ENCODE results near the gene NRXN3. TPM values are rescaled to one million over a fixed set of nuclear protein-coding genes. Genes with fewer than 3 reads are reported as not detected.

NRXN3 gene
- polyA plus RNA-seq, 1 donor: 0.58 TPM

DNA sequence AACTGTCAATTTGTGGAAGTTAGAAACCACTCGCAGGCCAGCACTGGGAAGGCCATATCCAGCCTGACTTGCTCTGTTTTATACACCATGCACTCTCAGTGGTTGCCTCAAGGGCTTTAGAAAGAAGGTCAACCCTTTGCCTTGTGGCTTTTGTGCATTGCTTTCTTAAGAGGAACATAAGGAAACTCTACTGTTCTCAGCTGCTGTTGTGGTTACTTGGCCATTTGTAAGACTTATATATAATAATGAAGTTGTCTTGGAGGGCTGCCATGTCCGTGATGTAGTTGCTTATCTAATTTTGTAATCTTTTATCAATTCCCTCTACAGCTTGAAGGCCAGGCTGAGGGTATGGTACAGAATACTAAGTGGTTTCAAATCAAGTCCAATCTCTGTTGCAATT, 1403.3 kb downstream of the NRXN3 start:
- DNase-seq (ENCODE audit: low read depth): no peak

DNA sequence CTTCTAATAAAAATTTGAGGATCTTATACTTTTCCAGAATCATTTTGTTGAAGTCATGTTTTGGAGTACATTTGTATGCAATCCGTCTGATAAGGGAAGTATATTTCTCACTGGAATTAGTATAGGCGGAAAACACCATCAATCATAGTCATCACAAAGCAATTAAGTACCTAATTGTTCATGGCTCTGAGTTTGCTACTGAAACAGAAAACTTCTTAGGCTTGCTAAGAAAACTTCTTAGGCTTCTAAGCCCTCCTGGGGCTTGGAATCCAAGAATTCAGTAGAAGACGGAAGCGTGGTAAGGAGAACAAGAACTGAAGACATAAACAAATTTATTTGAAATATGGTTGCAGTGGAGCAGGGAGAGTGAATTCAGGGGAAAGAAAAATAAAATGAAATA, 1404.9 kb downstream of the NRXN3 start:
- no peak for DNase-seq (ENCODE audit: low read depth)

- no peak for DNase-seq (ENCODE audit: low read depth)
These were observed 1406.3 kb downstream of the NRXN3 start for GRCh38 chr14:79576424-79576823.

- DNase-seq (ENCODE audit: low read depth): no peak
These were observed 1408.3 kb downstream of the NRXN3 start for GRCh38 chr14:79578470-79578869.

DNA sequence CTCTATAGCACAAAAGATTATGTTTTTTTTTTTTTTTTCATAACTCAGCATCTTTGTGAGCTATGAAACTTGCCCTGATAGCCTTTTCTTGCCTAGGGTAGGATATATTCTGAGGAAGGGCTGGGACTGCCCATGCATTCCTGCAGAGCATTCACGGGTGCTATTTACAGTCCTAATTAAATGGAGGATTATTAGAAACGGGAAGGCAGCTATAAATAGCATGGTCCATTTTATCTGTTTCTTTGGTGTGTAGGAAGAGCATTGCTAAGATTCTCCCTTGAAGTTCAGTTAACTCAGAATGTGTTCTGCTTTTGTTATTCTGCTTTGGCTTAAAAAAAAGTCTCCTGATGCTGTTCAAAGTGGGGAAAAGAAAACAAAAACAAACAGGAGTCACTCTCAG, 1410.2 kb downstream of the NRXN3 start:
- DNase-seq (ENCODE audit: low read depth): no peak

DNA sequence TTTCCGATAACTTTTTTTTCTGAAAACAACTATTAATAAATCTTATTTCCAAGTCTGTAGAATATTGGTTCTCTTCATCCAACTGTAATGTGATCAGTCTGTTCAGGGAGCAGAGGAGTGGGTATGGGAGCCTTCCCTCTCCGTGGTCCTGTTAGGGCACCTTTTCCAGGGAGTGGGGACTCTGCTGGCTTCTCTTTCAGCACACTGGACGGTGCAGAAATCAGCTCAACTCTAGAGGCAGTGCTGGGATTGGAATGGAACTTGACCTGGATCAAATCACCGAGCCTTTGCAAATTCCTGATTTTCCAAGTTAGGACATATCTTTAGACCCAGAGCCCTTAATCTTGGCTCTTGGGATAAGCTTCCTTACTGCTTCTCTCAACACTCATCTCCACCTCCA, 1410.7 kb downstream of the NRXN3 start:
- no peak for DNase-seq (ENCODE audit: low read depth)

DNA sequence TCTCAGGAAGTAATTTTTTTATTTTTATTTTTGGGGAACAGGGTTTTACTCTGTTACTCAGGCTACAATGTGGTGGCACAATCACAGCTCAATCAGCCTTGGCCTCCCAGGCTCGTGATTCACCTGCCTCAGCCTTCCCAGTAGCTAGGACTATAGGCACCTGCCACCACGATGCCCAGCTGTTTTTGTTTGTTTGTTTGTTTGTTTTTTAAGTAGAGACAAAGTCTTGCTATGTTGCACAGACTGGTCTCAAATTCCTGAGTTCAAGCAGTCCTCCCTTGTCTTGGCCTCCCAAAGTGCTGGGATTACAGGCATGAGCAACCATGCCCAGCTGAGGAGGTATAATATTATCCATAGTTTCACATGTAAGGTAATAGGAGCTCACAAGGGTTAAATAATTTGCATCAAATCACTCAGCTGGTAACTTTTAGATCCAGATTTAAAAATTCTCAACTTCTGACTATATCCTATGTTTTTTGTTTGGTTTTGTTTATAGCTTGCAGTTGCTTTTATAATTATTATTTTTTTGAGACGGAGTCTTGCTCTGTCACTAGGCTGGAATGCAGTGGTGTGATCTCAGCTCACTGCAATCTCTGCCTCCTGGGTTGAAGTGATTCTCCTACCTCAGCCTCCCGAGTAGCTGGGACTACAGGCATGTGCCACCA, 1411.9 kb downstream of the NRXN3 start:
- no peak for DNase-seq (ENCODE audit: low read depth)

- no peak for DNase-seq (ENCODE audit: low read depth)
These were observed 1413.7 kb downstream of the NRXN3 start for GRCh38 chr14:79583738-79584408.

- no peak for DNase-seq (ENCODE audit: low read depth)
These were observed 1414.5 kb downstream of the NRXN3 start for GRCh38 chr14:79584679-79585078.

DNA sequence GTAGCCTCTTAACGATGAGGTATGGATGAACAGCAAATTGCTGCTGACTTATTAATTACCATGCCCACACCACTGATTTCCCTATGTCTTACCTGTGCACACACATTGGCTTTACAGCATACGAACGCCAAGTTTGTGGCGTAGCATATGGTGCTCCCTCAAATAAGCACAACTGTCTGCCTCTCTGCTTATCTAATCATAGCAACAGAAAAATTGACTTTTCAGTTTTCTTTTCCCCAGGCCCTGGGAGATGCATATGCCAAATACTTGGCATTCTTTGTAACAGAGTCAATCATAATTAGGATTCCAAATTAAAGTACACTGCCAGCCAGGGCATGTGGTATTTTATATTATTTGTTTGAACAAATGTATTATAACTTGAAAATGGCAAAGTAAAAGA, 1415.7 kb downstream of the NRXN3 start:
- DNase-seq (ENCODE audit: low read depth): no peak

GRCh38 chr14:79586416-79586815, 1416.2 kb downstream of the NRXN3 start:
- DNase-seq (ENCODE audit: low read depth): no peak

- DNase-seq (ENCODE audit: low read depth): no peak
These were observed 1416.9 kb downstream of the NRXN3 start for GRCh38 chr14:79586989-79587598.

DNA sequence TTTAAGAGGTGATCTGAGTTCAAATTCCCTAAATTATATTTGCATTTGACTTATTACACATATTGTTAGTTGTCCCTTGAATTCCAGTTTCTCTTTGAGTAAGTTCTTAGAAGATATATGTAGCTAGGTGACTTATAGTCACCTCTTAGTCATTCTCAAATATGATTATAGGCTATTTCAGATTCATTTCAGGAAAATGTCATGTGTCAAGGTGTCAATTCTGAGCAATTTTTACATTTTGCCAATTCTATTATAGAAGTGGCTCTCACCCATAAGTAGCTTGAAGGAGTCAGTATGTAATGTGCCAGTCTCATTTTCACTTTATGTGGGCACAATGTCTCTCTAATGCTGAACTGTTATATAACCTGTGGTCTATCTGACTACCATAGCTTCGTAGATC, 1417.7 kb downstream of the NRXN3 start:
- no peak for DNase-seq (ENCODE audit: low read depth)

DNA sequence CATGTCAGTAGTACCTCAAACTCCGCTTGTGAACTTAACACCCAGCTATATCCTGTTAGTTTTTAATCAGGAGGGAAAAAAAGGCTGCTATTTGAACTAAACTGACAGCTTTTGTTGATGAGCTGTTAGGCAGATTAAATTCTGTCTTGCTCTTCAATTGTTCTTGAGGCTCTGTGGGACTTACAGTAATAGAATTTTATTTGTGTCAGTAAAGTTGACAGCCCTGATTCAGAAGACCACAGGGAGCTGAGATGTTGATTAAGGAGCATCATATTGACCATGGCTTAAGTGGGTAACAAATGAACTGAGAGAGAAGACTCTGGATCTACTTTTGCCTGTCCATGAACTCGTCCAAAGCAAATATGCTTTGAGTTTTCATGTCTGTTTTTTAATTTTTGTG, 1418.2 kb downstream of the NRXN3 start:
- DNase-seq (ENCODE audit: low read depth): no peak

DNA sequence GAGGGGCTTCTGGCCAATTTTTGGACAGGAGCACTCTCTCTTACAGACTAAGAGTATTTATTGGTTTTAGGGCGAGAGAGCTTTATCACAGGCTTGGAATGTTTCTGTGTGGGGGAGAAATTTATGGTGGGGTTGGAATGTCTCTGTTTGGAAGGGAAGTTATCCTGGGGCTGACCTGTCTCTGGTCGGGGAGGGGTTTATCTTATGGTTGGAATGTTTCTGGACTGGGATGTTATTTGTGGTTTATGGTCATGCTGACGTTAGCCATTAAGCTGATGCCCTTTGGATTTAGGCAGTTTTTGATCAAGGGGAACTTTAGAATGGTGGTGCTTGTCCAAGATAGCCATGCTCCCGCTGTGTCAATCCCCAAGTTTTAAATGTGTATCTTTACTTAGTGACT, 1426.4 kb downstream of the NRXN3 start:
- no peak for DNase-seq (ENCODE audit: low read depth)

DNA sequence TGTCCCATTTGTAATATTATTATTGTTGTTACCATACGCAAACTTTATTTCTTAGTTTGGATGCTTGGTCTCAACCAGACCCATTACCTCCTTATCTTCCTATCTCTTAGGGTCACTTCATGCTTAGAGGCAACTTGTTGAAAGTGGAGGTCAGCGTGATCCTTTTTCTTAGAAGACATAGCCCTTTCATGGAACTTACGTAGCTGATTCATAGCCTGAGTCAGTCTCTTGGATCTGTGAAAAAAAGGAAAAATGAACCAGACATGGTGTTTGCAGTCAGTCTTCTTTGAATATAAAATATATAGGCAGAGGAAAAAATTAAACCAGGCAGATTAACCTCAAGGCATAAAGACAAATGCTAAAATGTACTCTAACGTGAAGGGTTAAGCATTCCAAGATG, 1427.4 kb downstream of the NRXN3 start:
- DNase-seq (ENCODE audit: low read depth): no peak

DNA sequence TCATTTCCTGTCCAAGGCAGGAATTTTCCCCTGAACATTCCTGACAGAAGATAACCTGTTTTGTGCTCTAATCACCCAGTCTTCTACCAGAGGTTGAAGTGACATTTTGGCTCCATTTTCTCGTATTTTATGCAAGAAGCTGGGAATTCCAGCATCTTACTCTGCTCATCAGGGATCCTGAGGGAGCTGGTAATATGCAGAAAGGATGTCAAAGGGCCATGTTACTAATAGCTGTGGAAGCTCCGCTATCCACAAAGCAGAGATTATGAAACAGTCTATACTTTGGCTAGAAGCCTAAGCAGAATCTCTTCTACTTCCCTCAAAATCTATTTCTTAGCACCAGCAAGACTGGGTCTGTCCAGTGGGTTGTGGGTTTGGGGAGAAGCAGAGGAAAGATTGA, 1428.2 kb downstream of the NRXN3 start:
- DNase-seq (ENCODE audit: low read depth): no peak

DNA sequence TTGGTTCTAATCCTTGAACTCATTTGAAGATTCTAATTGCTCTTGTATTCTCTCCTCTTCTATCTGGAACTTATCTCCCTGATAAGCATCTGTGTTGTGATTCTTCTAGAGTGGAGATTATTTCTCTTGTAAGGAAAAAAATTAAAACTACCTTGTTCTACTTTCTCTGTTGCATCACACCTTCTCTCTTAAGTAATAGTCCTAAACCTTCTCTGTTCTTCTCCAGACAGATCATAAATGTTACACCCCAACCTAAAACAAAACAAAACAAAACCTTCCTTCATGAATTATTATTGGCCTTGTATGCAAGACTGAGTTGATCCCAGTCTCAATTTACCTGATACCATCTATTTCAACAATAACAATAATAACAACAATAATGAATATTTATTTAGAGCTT, 1429.1 kb downstream of the NRXN3 start:
- no peak for DNase-seq (ENCODE audit: low read depth)

DNA sequence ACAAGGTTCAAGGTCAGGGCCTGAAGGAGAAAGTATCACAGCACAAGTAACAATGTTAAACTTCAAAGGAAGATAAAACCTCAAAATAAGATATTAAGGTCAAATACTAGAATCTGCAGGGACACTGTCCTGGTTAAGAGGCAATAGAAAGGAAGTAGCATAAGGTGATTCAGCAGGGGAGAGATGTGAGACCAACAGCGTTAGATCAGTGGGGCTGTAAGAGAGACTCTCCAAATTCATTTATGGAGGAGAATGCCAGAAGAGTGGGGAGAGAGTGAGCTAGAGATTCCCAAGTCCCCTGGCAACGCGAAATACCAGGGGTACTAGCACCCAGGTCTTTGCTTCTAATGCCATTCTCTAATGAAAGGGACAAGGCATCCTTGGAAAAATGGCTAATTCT, 1430.2 kb downstream of the NRXN3 start:
- no peak for DNase-seq (ENCODE audit: low read depth)

DNA sequence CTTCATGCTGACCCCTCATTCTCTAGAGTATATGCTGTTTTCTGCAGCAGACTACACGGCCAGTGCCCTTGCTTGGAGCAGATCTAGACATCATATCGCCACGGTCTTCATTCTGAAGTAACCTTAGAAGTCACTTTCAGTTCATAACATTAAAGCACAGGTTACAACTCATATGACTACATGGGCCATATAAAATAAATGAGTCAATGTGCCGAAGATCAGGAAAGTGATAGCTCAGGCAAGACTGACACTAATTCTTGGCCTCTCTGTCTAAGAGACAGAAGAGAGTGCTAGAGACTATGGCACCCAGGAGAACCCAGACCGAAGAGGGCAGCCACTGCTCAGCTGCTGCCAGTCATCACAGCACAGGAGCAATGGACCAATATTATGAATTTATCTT, 1431.4 kb downstream of the NRXN3 start:
- DNase-seq (ENCODE audit: low read depth): no peak

- DNase-seq (ENCODE audit: low read depth): no peak
These were observed 1431.9 kb downstream of the NRXN3 start for GRCh38 chr14:79602045-79602444.

DNA sequence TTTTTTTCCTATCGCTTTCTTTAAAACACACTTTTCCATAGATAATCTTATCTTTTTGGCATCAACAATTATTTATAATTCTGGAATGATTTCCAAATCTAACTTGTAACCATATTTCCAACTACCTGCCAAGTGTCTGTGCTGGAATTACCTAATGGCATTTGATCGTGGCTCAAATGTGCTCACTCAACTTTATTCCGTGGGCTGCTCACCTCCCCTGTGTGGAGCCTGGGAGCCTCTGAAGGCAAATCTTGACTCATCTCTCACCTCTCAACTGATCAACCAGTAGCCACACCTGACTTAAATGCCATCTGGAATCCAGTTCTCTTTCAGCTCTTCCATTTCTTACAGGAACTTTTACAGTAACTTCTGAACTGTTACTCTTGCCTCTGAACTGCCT, 1432.6 kb downstream of the NRXN3 start:
- no peak for DNase-seq (ENCODE audit: low read depth)

DNA sequence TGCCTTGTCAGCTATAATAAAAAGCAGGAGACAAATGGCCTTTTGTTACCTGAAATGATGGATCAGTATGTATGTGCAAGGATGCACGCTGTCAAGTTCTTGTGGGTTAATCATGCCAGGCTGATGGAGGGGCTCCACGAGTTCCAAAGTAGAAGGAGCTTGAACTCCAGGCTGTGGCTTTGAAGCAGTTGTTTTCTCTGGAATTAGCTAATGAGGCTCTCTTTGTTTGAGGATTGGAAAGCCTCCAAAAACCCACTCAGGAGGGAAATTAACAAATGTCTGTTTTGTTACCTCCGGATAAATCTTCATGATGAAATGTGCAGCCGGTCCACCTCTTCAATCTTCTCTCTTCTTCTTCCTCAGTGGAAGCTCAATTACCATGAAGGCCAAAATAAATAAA, 1435.7 kb downstream of the NRXN3 start:
- DNase-seq (ENCODE audit: low read depth): no peak
